HepG2 (cell line): ENCODE measurements around the gene FPR3. TPM values are rescaled to one million over a fixed set of nuclear protein-coding genes. Genes with fewer than 3 reads are reported as not detected.
"Not testable (repeated sequence)": the region's sequence is repeated elsewhere in the genome, so short reads cannot be mapped to it uniquely, and the experiment has no call there.

Source experiments
- CBX5 ChIP-seq: sonication (generic); formaldehyde crosslinking; IDR thresholded peaks from 2 replicates; pipeline ENCODE4 v1.4.0; 2020; ENCODE audit warnings: missing genetic modification reagents, borderline replicate concordance
- CEBPG ChIP-seq: IDR thresholded peaks from 2 replicates; pipeline ENCODE4 v1.6.1; 2016
- EP300 ChIP-seq, 3 experiments: sonication (generic) in 1 of 3; formaldehyde crosslinking in 1 of 3; IDR thresholded peaks; 2 replicates each; pipeline versions ENCODE4 v1.5.1 to v1.6.1; 2011 to 2020; ENCODE audit warnings: low read depth in 2 of 3, low read length in 2 of 3, borderline replicate concordance in 1 of 3, improper control_type of control experiment in 1 of 3, mild to moderate bottlenecking in 1 of 3, missing genetic modification reagents in 1 of 3, moderate library complexity in 1 of 3
- FOSL2 ChIP-seq: sonication (generic); formaldehyde crosslinking; IDR thresholded peaks from 2 replicates; pipeline ENCODE4 v1.4.0; 2020; ENCODE audit warnings: missing genetic modification reagents
- FOXA3 ChIP-seq: IDR thresholded peaks from 2 replicates; pipeline ENCODE4 v1.6.1; 2016; ENCODE audit warnings: missing genetic modification reagents, missing compliant biosample characterization
- FOXP1 ChIP-seq, 2 experiments: fragments of 450-650 bp in 1 of 2; IDR thresholded peaks; 2 replicates each; pipeline ENCODE4 v1.6.1; 2017 to 2018; ENCODE audit warnings: antibody characterized with exemption in 1 of 2
- HNF4A ChIP-seq: sonication (generic); formaldehyde crosslinking; IDR thresholded peaks from 2 replicates; pipeline ENCODE4 v1.4.0; 2020; ENCODE audit warnings: missing genetic modification reagents
- IRF2 ChIP-seq: IDR thresholded peaks from 2 replicates; pipeline ENCODE4 v1.6.1; 2018; ENCODE audit warnings: missing genetic modification reagents, missing compliant biosample characterization
- MEIS2 ChIP-seq: sonication (generic); formaldehyde crosslinking; IDR thresholded peaks from 2 replicates; pipeline ENCODE4 v1.9.0; 2021; ENCODE audit warnings: mild to moderate bottlenecking, missing genetic modification reagents
- NCOA2 ChIP-seq: sonication (generic); formaldehyde crosslinking; IDR thresholded peaks from 2 replicates; pipeline ENCODE4 v1.8.0; 2022; ENCODE audit warnings: inconsistent platforms
- PITX1 ChIP-seq: sonication (generic); formaldehyde crosslinking; IDR thresholded peaks from 2 replicates; pipeline ENCODE4 v1.5.1; 2020; ENCODE audit warnings: mild to moderate bottlenecking, missing genetic modification reagents
- RXRB ChIP-seq: IDR thresholded peaks from 2 replicates; pipeline ENCODE4 v1.6.1; 2016; ENCODE audit warnings: borderline replicate concordance, missing genetic modification reagents, missing compliant biosample characterization
- SALL1 ChIP-seq: sonication (generic); formaldehyde crosslinking; IDR thresholded peaks from 2 replicates; pipeline ENCODE4 v1.8.0; 2022; ENCODE audit warnings: mild to moderate bottlenecking, missing genetic modification reagents
- THAP11 ChIP-seq: IDR thresholded peaks from 2 replicates; pipeline ENCODE4 v1.6.1; 2016; ENCODE audit warnings: missing biosample characterization, missing genetic modification reagents
- ZBTB20 ChIP-seq: sonication (generic); formaldehyde crosslinking; IDR thresholded peaks from 2 replicates; pipeline ENCODE4 v1.8.1; 2023; ENCODE audit warnings: missing genetic modification reagents, low read depth, mild to moderate bottlenecking, borderline replicate concordance
- ZMAT3 ChIP-seq: sonication (generic); formaldehyde crosslinking; conservative IDR thresholded peaks from 2 replicates; pipeline ENCODE4 v1.7.0; 2021; ENCODE audit warnings: missing genetic modification reagents
- polyA plus RNA-seq, 8 experiments: library from polyadenylated mRNA; depleted of rRNA in 3 of 8; stranded (reverse) in 7 of 8; unstranded in 1 of 8; fragments of >200 nt; fragmentation: Illumina TruSeq in 4 of 8; extraction: Trizol in 4 of 8; gene quantifications; 2 replicates each; pipeline versions ENCODE4 v1.2.1 to v1.2.3, GENCODE V29; 2011 to 2016; ENCODE audit warnings: low read depth in 4 of 8, missing spikeins in 1 of 8, mixed read lengths in 1 of 8; ENCODE audit not compliant: insufficient read depth in 1 of 8
- total RNA-seq, 5 experiments: library from RNA; depleted of rRNA; stranded (reverse); fragments of >200 nt; fragmentation: Illumina TruSeq; extraction: Trizol; gene quantifications; 2 replicates each; pipeline ENCODE4 v1.2.3, GENCODE V29; 2016; ENCODE audit warnings: low read depth in 1 of 5
- TF ChIP-seq, protein P1 (sequence below): sonication (generic); formaldehyde crosslinking; IDR thresholded peaks from 2 replicates; pipeline ENCODE4 v1.4.0; 2020; ENCODE audit warnings: missing genetic modification reagents
- TF ChIP-seq, protein P2 (sequence below): sonication (generic); formaldehyde crosslinking; IDR thresholded peaks from 2 replicates; pipeline ENCODE4 v1.4.0; 2020; ENCODE audit warnings: missing genetic modification reagents, borderline replicate concordance
- TF ChIP-seq, protein P3 (sequence below): IDR thresholded peaks from 2 replicates; pipeline ENCODE4 v1.6.1; 2016
- TF ChIP-seq, protein P4 (sequence below), 2 experiments: sonication (generic) in 1 of 2; formaldehyde crosslinking in 1 of 2; IDR thresholded peaks; 2 replicates each; pipeline versions ENCODE4 v1.4.0 to v1.6.1; 2018 to 2020; ENCODE audit warnings: missing genetic modification reagents in 2 of 2, borderline replicate concordance in 1 of 2, low read depth in 1 of 2, mild to moderate bottlenecking in 1 of 2, missing biosample characterization in 1 of 2

The FPR3 gene
- total and polyA plus RNA-seq, 2 of the 13 experiments (the other 11 are each of a cell fraction or from before 2014, with no cell fraction given), result not detected

DNA sequence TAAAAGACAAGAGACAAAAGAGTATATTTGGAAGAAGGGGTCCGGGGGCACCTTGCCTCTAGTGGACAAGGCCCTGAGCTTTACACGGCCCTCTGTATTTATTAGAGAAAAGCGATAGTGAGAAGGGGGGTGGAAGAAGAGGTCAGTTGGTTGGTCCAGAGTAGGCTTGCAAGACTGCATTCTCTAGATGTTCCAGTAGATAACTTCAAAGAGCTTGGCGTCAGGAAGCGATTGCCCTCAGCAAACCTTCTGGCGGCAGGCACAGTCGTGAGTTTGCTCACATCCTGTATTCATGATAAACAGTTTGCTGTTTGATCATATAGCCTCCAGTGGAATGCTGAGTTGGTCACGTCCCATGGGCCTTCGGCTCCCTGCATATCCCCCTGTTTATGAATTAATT, 9.8 kb downstream of the FPR3 start (continued):
- 0 out of 2 replicates have a peak, but pooled peaks have one; percentile 41 for TF ChIP-seq ZMAT3
- TF ChIP-seq PITX1 (CRISPR knock-in tag), result peak; percentile 33; the same call in 1 of the 2 replicates
- TF ChIP-seq FOXA3, result peak; percentile 70
- TF ChIP-seq, protein P1, sequence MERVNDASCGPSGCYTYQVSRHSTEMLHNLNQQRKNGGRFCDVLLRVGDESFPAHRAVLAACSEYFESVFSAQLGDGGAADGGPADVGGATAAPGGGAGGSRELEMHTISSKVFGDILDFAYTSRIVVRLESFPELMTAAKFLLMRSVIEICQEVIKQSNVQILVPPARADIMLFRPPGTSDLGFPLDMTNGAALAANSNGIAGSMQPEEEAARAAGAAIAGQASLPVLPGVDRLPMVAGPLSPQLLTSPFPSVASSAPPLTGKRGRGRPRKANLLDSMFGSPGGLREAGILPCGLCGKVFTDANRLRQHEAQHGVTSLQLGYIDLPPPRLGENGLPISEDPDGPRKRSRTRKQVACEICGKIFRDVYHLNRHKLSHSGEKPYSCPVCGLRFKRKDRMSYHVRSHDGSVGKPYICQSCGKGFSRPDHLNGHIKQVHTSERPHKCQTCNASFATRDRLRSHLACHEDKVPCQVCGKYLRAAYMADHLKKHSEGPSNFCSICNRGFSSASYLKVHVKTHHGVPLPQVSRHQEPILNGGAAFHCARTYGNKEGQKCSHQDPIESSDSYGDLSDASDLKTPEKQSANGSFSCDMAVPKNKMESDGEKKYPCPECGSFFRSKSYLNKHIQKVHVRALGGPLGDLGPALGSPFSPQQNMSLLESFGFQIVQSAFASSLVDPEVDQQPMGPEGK (CRISPR knock-in tag), result peak; percentile 39; the same call in 1 of the 2 replicates
- TF ChIP-seq, protein P2, sequence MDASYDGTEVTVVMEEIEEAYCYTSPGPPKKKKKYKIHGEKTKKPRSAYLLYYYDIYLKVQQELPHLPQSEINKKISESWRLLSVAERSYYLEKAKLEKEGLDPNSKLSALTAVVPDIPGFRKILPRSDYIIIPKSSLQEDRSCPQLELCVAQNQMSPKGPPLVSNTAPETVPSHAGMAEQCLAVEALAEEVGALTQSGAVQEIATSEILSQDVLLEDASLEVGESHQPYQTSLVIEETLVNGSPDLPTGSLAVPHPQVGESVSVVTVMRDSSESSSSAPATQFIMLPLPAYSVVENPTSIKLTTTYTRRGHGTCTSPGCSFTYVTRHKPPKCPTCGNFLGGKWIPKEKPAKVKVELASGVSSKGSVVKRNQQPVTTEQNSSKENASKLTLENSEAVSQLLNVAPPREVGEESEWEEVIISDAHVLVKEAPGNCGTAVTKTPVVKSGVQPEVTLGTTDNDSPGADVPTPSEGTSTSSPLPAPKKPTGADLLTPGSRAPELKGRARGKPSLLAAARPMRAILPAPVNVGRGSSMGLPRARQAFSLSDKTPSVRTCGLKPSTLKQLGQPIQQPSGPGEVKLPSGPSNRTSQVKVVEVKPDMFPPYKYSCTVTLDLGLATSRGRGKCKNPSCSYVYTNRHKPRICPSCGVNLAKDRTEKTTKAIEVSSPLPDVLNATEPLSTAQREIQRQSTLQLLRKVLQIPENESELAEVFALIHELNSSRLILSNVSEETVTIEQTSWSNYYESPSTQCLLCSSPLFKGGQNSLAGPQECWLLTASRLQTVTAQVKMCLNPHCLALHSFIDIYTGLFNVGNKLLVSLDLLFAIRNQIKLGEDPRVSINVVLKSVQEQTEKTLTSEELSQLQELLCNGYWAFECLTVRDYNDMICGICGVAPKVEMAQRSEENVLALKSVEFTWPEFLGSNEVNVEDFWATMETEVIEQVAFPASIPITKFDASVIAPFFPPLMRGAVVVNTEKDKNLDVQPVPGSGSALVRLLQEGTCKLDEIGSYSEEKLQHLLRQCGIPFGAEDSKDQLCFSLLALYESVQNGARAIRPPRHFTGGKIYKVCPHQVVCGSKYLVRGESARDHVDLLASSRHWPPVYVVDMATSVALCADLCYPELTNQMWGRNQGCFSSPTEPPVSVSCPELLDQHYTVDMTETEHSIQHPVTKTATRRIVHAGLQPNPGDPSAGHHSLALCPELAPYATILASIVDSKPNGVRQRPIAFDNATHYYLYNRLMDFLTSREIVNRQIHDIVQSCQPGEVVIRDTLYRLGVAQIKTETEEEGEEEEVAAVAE (CRISPR knock-in tag), result 0 out of 2 replicates have a peak, but pooled peaks have one; percentile 46
- 0 out of 2 replicates have a peak, but pooled peaks have one; percentile 36 for TF ChIP-seq MEIS2
- TF ChIP-seq, protein P3, sequence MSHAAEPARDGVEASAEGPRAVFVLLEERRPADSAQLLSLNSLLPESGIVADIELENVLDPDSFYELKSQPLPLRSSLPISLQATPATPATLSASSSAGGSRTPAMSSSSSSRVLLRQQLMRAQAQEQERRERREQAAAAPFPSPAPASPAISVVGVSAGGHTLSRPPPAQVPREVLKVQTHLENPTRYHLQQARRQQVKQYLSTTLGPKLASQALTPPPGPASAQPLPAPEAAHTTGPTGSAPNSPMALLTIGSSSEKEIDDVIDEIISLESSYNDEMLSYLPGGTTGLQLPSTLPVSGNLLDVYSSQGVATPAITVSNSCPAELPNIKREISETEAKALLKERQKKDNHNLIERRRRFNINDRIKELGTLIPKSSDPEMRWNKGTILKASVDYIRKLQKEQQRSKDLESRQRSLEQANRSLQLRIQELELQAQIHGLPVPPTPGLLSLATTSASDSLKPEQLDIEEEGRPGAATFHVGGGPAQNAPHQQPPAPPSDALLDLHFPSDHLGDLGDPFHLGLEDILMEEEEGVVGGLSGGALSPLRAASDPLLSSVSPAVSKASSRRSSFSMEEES (CRISPR knock-in tag), result 0 out of 2 replicates have a peak, but pooled peaks have one; percentile 46
- TF ChIP-seq CEBPG, result peak; percentile 29; the same call in 1 of the 2 replicates
- not testable (repeated sequence) for TF ChIP-seq FOXP1 (IDR thresholded peaks at IDR 0.05)
- peak; percentile 71 for TF ChIP-seq FOXP1 (CRISPR knock-in tag; IDR thresholded peaks at IDR 0.05)
- TF ChIP-seq THAP11 (CRISPR knock-in tag), result peak; percentile 27; the same call in 1 of the 2 replicates
- peak; percentile 41; the same call in 1 of the 2 replicates for TF ChIP-seq HNF4A (CRISPR knock-in tag)
- peak; percentile 62; the same call in 1 of the 2 replicates for TF ChIP-seq RXRB (CRISPR knock-in tag)
- TF ChIP-seq CBX5 (CRISPR knock-in tag), result peak; percentile 69; the same call in 1 of the 2 replicates
- TF ChIP-seq, protein P4, sequence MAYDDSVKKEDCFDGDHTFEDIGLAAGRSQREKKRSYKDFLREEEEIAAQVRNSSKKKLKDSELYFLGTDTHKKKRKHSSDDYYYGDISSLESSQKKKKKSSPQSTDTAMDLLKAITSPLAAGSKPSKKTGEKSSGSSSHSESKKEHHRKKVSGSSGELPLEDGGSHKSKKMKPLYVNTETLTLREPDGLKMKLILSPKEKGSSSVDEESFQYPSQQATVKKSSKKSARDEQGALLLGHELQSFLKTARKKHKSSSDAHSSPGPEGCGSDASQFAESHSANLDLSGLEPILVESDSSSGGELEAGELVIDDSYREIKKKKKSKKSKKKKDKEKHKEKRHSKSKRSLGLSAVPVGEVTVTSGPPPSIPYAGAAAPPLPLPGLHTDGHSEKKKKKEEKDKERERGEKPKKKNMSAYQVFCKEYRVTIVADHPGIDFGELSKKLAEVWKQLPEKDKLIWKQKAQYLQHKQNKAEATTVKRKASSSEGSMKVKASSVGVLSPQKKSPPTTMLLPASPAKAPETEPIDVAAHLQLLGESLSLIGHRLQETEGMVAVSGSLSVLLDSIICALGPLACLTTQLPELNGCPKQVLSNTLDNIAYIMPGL (CRISPR knock-in tag; IDR thresholded peaks at IDR 0.05; ENCODE audit: borderline replicate concordance in 1 of 2, low read depth in 1 of 2), result 0 out of 4 replicates have a peak, but pooled peaks of 1 of the 2 experiments have one; percentile 27
- TF ChIP-seq EP300 (IDR thresholded peaks at IDR 0.05; ENCODE audit: low read depth in 2 of 2, low read length in 2 of 2), result peak in 1 of 2 experiments; percentile 71; a peak in 2 of 4 replicates
- TF ChIP-seq EP300 (CRISPR knock-in tag; IDR thresholded peaks at IDR 0.05; ENCODE audit: borderline replicate concordance), result peak; percentile 89
- TF ChIP-seq IRF2, result peak; percentile 69; the same call in 1 of the 2 replicates
- TF ChIP-seq FOSL2, result peak; percentile 64
- TF ChIP-seq NCOA2 (CRISPR knock-in tag), result peak; percentile 78
- peak; percentile 98 for TF ChIP-seq ZBTB20 (CRISPR knock-in tag)
- peak; percentile 91 for TF ChIP-seq SALL1 (CRISPR knock-in tag)
